ENCODE data around the gene ZXDA.

GRCh38 chrX:57871463-57871862 is 38.8 kb downstream of the ZXDA start:
- TF ChIP-seq CTCF (IDR thresholded peaks at IDR 0.05; ENCODE audit: extremely low read depth in 1 of 2, insufficient read depth in 1 of 2, low read depth in 1 of 2, low read length in 2 of 2) (no peak), MYC (IDR thresholded peaks at IDR 0.05; ENCODE audit: low read depth, low read length) (no peak), JUN (IDR thresholded peaks at IDR 0.05; ENCODE audit: borderline replicate concordance, insufficient read depth, insufficient read length, low read depth) (no peak), EZH2 (IDR thresholded peaks at IDR 0.05; ENCODE audit: borderline replicate concordance, low read depth, low read length, severe bottlenecking) (no peak), POLR2A (IDR thresholded peaks at IDR 0.05; ENCODE audit: low read depth, low read length) (no peak)

All from endothelial cell of umbilical vein (primary cell).